GM11168 (cell line): ENCODE data around the gene IL17C.
"Not testable (repeated sequence)": the region's sequence is repeated elsewhere in the genome, so short reads cannot be mapped to it uniquely, and the experiment has no call there.

Source experiments
- in situ Hi-C: fragments of 300-500 bp; cut with MboI; formaldehyde crosslinking; loops from one replicate; pipeline ENCODE4 v1.12.0; 2022; ENCODE audit warnings: low sequenced_read_pairs; ENCODE audit not compliant: unreplicated experiment

IL17C gene

DNA sequence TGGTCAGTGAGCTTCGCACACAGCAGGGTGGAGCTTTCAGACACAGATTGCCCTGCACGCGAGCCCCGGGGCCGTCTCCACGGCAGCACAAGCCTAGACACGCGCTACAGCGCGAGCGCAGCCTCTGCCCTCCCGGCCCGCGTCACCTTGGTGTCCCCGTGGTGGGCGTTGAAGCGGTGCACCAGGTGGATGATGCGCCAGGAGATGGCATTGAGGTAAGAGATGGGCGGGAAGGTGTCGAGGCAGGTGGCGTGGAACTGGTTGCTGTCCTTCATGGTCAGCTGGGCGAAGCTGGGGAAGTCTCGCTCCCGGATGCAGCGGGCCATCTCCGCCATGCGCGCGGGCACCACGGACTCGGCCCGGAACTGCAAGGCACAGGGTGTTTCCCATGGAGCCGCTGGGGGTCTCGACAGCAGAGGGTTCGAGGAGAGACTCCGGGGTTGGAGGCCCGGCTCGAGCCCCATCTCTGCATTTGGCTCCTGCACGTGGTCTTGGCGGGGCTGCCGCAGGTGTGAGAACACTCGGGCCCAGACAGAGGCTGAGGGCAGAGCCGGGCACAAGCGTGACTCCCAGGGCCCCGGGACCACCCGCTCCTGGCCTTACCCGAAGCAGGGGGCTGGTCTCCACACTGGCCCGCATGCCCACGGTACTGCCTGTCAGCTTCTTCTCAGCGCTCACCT, 16.8 kb downstream of the IL17C start:
- in situ Hi-C loops = no loop called here

GRCh38 chr16:88655733-88656281, 17.4 kb downstream of the IL17C start:
- in situ Hi-C loops = no loop called here

DNA sequence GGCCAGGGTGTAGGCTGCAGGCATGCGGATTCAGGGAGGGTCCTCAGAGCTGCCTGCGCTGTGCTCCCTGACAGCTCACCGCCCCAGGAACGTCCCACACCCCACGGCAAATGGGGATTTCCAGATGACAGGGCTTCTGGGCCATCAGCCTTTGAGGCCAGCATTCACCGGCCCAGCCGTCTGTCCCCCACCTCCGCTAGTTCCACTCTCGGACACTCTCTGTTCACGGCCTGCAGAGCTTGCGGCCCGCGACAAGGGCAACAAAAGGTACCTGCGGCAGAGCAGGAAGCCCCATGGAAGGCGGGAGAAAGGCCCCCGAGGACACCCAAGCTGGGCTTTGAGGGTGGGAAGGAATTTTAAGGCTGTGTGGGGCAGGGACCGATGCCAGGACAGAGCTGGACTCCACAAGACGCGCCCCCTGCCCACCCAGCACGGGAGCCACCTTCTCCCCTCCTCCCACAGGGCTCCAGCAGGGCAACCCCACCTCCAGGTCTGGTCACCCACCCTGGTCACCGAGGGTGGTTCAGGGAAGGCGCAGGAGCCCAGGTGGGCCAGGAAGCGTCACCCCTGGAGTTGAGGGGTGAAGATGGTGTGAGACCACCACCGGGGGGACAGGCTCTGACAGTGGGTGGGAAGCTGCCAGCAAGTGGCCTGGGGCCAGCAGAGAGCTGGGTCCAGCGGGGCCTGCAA, 18.1 kb downstream of the IL17C start:
- in situ Hi-C loops = no loop called here

GRCh38 chr16:88657371-88657770, 19.0 kb downstream of the IL17C start:
- in situ Hi-C loops = no loop called here

- in situ Hi-C loops = no loop called here
Measured at GRCh38 chr16:88658714-88659113, 20.3 kb downstream of the IL17C start.

- in situ Hi-C loops = no loop called here
Measured at GRCh38 chr16:88659160-88659559, 20.8 kb downstream of the IL17C start.

GRCh38 chr16:88661468-88661867, 23.1 kb downstream of the IL17C start:
- in situ Hi-C loops = no loop called here

- in situ Hi-C loops = no loop called here
Measured at GRCh38 chr16:88662222-88662842, 24.0 kb downstream of the IL17C start.

- in situ Hi-C loops = no loop called here
Measured at GRCh38 chr16:88662843-88663606, 24.7 kb downstream of the IL17C start, which contains the start of gene MVD. MVD (minus strand) TSS chr16:88663091; CDS start chr16:88663080, 11 bp downstream.

- in situ Hi-C loops = no loop called here
Measured at GRCh38 chr16:88665148-88665547, 26.8 kb downstream of the IL17C start.

- in situ Hi-C loops = no loop called here
Measured at GRCh38 chr16:88665570-88665969, 27.2 kb downstream of the IL17C start.

DNA sequence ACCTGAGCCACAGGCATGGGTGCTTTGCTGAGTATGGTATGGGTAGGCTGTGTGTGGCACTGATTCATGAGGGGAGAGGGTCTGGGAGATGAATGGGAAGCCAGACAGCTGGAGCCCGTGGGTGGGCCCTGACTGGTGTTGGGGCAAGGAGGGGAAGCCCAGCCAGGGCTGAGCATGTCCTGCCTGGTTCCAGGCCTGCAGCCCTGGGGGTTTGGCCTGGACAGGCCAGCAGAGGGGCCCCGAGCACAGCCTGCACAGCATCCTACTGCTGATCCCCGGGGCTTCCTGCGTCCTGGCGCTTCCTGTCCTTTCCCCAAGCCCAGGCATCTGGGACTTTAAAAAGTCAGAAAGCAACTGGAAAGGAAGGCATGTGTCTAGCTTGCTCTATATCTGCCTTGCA, 29.1 kb downstream of the IL17C start:
- in situ Hi-C loops = no loop called here

- in situ Hi-C loops = not testable (repeated sequence)
Measured at GRCh38 chr16:88669493-88669892, 31.1 kb downstream of the IL17C start.

- in situ Hi-C loops = no loop called here
Measured at GRCh38 chr16:88669980-88670379, 31.6 kb downstream of the IL17C start.

- in situ Hi-C loops = no loop called here
Measured at GRCh38 chr16:88671806-88672205, 33.4 kb downstream of the IL17C start.

- in situ Hi-C loops = no loop called here
Measured at GRCh38 chr16:88672776-88673175, 34.4 kb downstream of the IL17C start.

- in situ Hi-C loops = no loop called here
Measured at GRCh38 chr16:88673716-88674379, 35.5 kb downstream of the IL17C start.

DNA sequence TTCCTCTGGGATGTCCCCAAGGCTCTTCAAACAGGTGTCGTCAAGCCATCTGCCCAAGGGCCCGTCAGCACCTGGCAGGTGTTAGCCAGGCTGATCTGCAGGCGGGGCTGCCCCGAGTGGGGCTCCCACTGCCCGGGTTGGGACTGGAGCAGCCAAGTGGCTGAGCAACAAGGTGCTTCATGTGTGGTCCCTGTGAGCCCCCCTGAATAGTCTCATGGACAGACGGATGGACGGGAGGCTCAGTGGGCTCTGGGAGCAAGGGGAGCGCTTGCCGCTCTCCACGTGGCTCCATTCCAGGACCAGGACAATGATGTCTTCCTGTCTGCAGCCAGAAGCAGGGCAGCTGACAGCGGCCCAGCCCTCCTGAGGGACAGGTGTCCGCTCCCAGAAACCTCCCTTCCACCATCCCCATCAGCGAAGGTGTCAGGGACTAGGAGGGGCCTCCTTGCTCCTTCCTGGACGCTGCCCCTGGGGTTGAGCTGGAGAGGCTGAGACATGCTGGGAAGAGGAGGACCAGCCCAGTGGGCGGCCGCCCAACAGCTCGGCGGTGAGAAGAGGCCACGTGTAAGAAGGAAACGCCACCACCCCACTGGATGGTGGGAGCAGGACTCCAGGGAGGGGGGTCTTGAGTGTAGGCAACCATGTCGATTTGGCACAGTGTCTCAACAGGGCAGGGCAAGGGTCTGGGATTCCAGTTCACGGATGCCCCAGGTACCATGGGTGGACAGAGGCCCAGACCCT, 38.3 kb downstream of the IL17C start:
- in situ Hi-C loops = no loop called here

GRCh38 chr16:88677721-88678120, 39.3 kb downstream of the IL17C start:
- in situ Hi-C loops = no loop called here
